GM12874 (cell line): ENCODE data around the gene CDK17.

ENCODE experiments used
- CTCF ChIP-seq: IDR thresholded peaks from 2 replicates; pipeline ENCODE4 v1.5.1; 2011; ENCODE audit warnings: low read depth, mild to moderate bottlenecking, control low read depth, low read length, moderate library complexity; ENCODE audit not compliant: insufficient read depth

The CDK17 gene

GRCh38 chr12:96399120-96399918 is 920 bp downstream of the CDK17 start:
- TF ChIP-seq CTCF: peak; percentile 43; the same call in 1 of the 2 replicates

- TF ChIP-seq CTCF: no peak
These were observed 1.7 kb downstream of the CDK17 start for GRCh38 chr12:96398424-96399119.

- no peak for TF ChIP-seq CTCF
These were observed 2.3 kb downstream of the CDK17 start for GRCh38 chr12:96397756-96398423.

GRCh38 chr12:96396914-96397313 is 3.3 kb downstream of the CDK17 start:
- TF ChIP-seq CTCF: no peak

- TF ChIP-seq CTCF: no peak
These were observed 4.0 kb downstream of the CDK17 start for GRCh38 chr12:96396209-96396608.

- TF ChIP-seq CTCF: no peak
These were observed 5.0 kb downstream of the CDK17 start for GRCh38 chr12:96395236-96395635.

GRCh38 chr12:96392397-96392796 is 7.8 kb downstream of the CDK17 start:
- no peak for TF ChIP-seq CTCF
